Fibroblast of peridontal ligament (primary cell): ENCODE measurements around the gene ANO10.
"Not testable (repeated sequence)": the region's sequence is repeated elsewhere in the genome, so short reads cannot be mapped to it uniquely, and the experiment has no call there.

ENCODE experiments used
- DNase-seq: peaks from one replicate; pipeline ENCODE4 v3.0.0-alpha.2; 2010; ENCODE audit errors: extremely low read depth

Gene ANO10

GRCh38 chr3:43478118-43478785 is 143.6 kb downstream of the ANO10 start:
- DNase-seq: peak; percentile 19

GRCh38 chr3:43477600-43477999 is 144.2 kb downstream of the ANO10 start:
- DNase-seq: no peak

GRCh38 chr3:43473737-43474136 is 148.1 kb downstream of the ANO10 start:
- no peak for DNase-seq

- no peak for DNase-seq
Observed at GRCh38 chr3:43473244-43473643, 148.6 kb downstream of the ANO10 start.

- no peak for DNase-seq
Observed at GRCh38 chr3:43468133-43468532, 153.7 kb downstream of the ANO10 start.

- no peak for DNase-seq
Observed at GRCh38 chr3:43465109-43465508, 156.7 kb downstream of the ANO10 start.

- DNase-seq: not testable (repeated sequence)
Observed at GRCh38 chr3:43462566-43462965, 159.2 kb downstream of the ANO10 start.

GRCh38 chr3:43461345-43461744 is 160.5 kb downstream of the ANO10 start:
- DNase-seq: no peak

- not testable (repeated sequence) for DNase-seq
Observed at GRCh38 chr3:43457038-43457437, 164.8 kb downstream of the ANO10 start.

- DNase-seq: peak; percentile 37
Observed at GRCh38 chr3:43455233-43455632, 166.6 kb downstream of the ANO10 start.

- DNase-seq: no peak
Observed at GRCh38 chr3:43453981-43454380, 167.8 kb downstream of the ANO10 start.

- DNase-seq: no peak
Observed at GRCh38 chr3:43451670-43452254, 170.0 kb downstream of the ANO10 start.

GRCh38 chr3:43448098-43448497 is 173.7 kb downstream of the ANO10 start:
- no peak for DNase-seq

GRCh38 chr3:43445820-43446219 is 176.0 kb downstream of the ANO10 start:
- DNase-seq: no peak

- DNase-seq: no peak
Observed at GRCh38 chr3:43442872-43443395, 178.9 kb downstream of the ANO10 start.

- DNase-seq: no peak
Observed at GRCh38 chr3:43436507-43437140, 185.2 kb downstream of the ANO10 start.

GRCh38 chr3:43435706-43436105 is 186.1 kb downstream of the ANO10 start:
- no peak for DNase-seq

GRCh38 chr3:43434431-43434830 is 187.4 kb downstream of the ANO10 start:
- no peak for DNase-seq

GRCh38 chr3:43432462-43432861 is 189.3 kb downstream of the ANO10 start:
- DNase-seq: no peak

GRCh38 chr3:43426388-43426787 is 195.4 kb downstream of the ANO10 start:
- no peak for DNase-seq

- no peak for DNase-seq
Observed at GRCh38 chr3:43425829-43426228, 196.0 kb downstream of the ANO10 start.

GRCh38 chr3:43423639-43424038 is 198.2 kb downstream of the ANO10 start:
- DNase-seq: no peak

GRCh38 chr3:43423142-43423541 is 198.7 kb downstream of the ANO10 start:
- no peak for DNase-seq
